ENCODE measurements around the gene INTS7.

DNA sequence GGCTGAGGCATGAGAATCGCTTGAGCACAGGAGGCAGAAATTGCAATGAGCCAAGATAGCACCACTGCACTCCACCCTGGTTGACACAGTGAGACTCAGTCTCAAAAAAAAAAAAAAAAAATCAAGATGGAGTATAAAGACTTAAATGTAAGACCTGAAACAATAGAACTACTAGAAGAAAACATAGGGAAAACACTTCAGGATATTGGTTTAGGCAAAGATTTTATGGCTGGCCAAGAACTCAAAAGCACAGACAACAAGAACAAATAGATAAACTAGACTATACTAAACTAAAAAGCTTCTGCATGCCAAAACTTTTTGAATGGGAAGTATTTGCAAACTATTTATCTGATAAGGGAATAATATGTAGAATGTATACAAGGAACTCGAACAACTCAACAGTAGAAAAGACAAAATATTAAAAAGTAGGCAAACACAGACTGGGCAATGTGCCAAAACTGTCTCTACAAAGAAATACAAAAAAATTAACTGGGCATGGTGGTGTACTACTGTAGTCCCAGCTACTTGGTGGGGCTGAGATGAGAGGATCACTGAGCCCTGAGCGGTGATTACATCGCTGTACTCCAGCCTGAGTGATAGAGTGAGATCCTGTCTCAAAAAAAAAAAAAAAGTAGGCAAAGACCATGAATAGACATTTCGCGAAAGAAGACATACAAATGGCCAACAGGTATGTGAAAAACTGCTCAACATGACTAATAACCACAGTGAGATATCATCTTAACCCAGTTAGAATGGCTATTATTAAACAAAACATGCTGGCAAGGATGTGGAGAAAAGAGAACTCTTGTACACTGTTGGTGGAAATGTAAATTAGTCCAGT lies 25.5 kb upstream of the INTS7 start:
- TF ChIP-seq ESRRG (CRISPR knock-in tag; IDR thresholded peaks at IDR 0.05) (no peak), TCF4 (CRISPR knock-in tag; IDR thresholded peaks at IDR 0.05; ENCODE audit: borderline replicate concordance) (no peak), ISL1 (CRISPR knock-in tag; IDR thresholded peaks at IDR 0.05) (no peak)
- TF ChIP-seq, protein P1, sequence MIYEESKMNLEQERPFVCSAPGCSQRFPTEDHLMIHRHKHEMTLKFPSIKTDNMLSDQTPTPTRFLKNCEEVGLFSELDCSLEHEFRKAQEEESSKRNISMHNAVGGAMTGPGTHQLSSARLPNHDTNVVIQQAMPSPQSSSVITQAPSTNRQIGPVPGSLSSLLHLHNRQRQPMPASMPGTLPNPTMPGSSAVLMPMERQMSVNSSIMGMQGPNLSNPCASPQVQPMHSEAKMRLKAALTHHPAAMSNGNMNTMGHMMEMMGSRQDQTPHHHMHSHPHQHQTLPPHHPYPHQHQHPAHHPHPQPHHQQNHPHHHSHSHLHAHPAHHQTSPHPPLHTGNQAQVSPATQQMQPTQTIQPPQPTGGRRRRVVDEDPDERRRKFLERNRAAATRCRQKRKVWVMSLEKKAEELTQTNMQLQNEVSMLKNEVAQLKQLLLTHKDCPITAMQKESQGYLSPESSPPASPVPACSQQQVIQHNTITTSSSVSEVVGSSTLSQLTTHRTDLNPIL (CRISPR knock-in tag; IDR thresholded peaks at IDR 0.05; ENCODE audit: low read depth) = no peak

Measured in SK-N-SH treated with all-trans-retinoic acid at 6 μM for 48 hours (cell line).